Stimulated activated CD4-positive, alpha-beta T cell treated with anti-CD3 and anti-CD28 coated beads, Interleukin-2, amount 100 ng/mL, for 24 hours (primary cell): ENCODE results near the gene CTSD.
A peak's percentile ranks its signal among the peaks of the same experiment; 100 is the strongest.

Source experiments
- DNase-seq, 2 donors: peaks; one replicate each; pipeline ENCODE4 v3.0.0-alpha.2; 2020

Gene CTSD

GRCh38 chr11:1768141-1768469 is 4.4 kb upstream of the CTSD start:
- no peak for DNase-seq

- DNase-seq: no peak
Observed at GRCh38 chr11:1767399-1768140, 3.8 kb upstream of the CTSD start.

GRCh38 chr11:1766719-1767398 is 3.1 kb upstream of the CTSD start:
- DNase-seq: no peak

- DNase-seq: no peak
Observed at GRCh38 chr11:1765871-1766718, 2.4 kb upstream of the CTSD start.

GRCh38 chr11:1763336-1763795 is 361 bp downstream of the CTSD start:
- DNase-seq: no peak

- DNase-seq: no peak
Observed at GRCh38 chr11:1762537-1763302, 1.0 kb downstream of the CTSD start.

- DNase-seq: no peak
Observed at GRCh38 chr11:1761857-1762536, 1.7 kb downstream of the CTSD start.

- DNase-seq: no peak
Observed at GRCh38 chr11:1761110-1761856, 2.4 kb downstream of the CTSD start.

GRCh38 chr11:1760351-1761109 is 3.2 kb downstream of the CTSD start:
- DNase-seq: no peak

- no peak for DNase-seq
Observed at GRCh38 chr11:1759851-1760220, 3.9 kb downstream of the CTSD start.

GRCh38 chr11:1759151-1759850 is 4.4 kb downstream of the CTSD start:
- no peak for DNase-seq

- no peak for DNase-seq
Observed at GRCh38 chr11:1758611-1759150, 5.0 kb downstream of the CTSD start.

- peak; percentile 47 to 48 for DNase-seq
Observed at GRCh38 chr11:1757861-1758610, 5.7 kb downstream of the CTSD start.

- DNase-seq: no peak
Observed at GRCh38 chr11:1756791-1757771, 6.6 kb downstream of the CTSD start.

- no peak for DNase-seq
Observed at GRCh38 chr11:1755692-1756561, 7.8 kb downstream of the CTSD start.

- DNase-seq: no peak
Observed at GRCh38 chr11:1755344-1755691, 8.4 kb downstream of the CTSD start.
